Subcutaneous adipose tissue (tissue), 4 donors: Measurements from ENCODE around the gene ANTXR1. TPM values are rescaled to one million over a fixed set of nuclear protein-coding genes. Genes with fewer than 3 reads are reported as not detected.

Experiments
- CTCF ChIP-seq: fragments of 450-650 bp; IDR thresholded peaks from one replicate; pipeline ENCODE4 v1.5.1; 2016; ENCODE audit warnings: low read depth, mild to moderate bottlenecking, control low read depth, antibody characterized with exemption, moderate library complexity
- total RNA-seq, 4 donors: library from RNA; depleted of rRNA; stranded (reverse); fragments of >200 nt; gene quantifications; one replicate each; pipeline ENCODE4 v1.1.0, GENCODE V29; 2016

ANTXR1 gene
- total RNA-seq, 4 donors from 2014 or later: 45.4 to 88.7 (median 67.0) TPM

- TF ChIP-seq CTCF: no peak
These were observed 85.1 kb downstream of the ANTXR1 start for GRCh38 chr2:69097891-69098655.

DNA sequence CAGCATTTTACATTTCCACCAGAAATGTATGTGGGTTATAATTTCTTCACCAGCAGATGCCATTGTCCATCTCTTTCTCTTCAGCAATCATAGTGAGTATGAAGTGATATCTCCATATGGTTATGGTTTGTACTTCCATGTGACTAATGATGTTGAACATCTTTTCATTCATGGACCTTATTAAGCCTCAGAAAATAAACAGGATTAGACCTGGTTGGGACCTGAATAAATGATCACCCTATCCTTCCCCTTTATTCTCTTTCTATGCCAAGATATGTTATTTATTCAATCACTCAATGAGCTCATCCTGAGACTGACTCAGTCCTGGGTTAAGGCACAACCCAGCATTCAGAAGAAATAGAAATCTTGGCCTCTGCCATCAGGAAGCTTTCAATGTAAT, 86.6 kb downstream of the ANTXR1 start:
- TF ChIP-seq CTCF: no peak

- no peak for TF ChIP-seq CTCF
These were observed 87.3 kb downstream of the ANTXR1 start for GRCh38 chr2:69100220-69100723.

GRCh38 chr2:69102041-69102593, 89.1 kb downstream of the ANTXR1 start:
- TF ChIP-seq CTCF: no peak

GRCh38 chr2:69103419-69103818, 90.4 kb downstream of the ANTXR1 start:
- no peak for TF ChIP-seq CTCF

GRCh38 chr2:69104261-69104660, 91.3 kb downstream of the ANTXR1 start:
- no peak for TF ChIP-seq CTCF

DNA sequence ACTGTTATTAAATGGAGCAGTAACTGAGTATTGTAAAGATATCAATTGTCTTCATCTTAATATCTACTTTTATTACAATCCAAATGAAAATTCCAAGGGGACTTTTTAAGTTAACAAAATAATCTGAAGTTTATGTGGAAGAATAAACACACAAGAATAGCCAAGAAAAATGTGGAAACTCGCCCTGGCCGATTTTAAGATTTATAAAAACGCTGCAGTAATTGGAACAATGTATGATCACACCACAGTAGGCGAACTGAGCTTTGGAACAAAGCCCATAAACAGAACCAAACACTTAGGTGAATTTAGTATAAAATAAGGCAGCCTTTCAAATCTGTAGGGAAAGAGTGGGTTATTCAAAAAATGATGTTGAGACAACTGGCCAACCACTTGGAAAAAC, 96.3 kb downstream of the ANTXR1 start:
- no peak for TF ChIP-seq CTCF
